Astrocyte (in vitro differentiated cells and primary cell): ENCODE measurements around the gene SULF2. TPM values are rescaled to one million over a fixed set of nuclear protein-coding genes. Genes with fewer than 3 reads are reported as not detected.

ENCODE experiments used
- DNase-seq: peaks from one replicate; pipeline ENCODE4 v3.0.0-alpha.2; 2010; ENCODE audit warnings: low read depth
- FAIRE-seq: peaks from 2 replicates; lab custom pipeline; 2011; peaks lifted over from hg19 to GRCh38; lab: Jason Lieb, UNC
- H2AFZ ChIP-seq: 2 replicates; pipeline ENCODE4 v1.6.0; 2012; ENCODE audit warnings: low read depth, low read length, inconsistent platforms
- H3K27ac ChIP-seq: 2 replicates; pipeline ENCODE4 v1.5.1; 2011; ENCODE audit warnings: low read depth, low read length, inconsistent platforms
- H3K27me3 ChIP-seq: 2 replicates; pipeline ENCODE4 v1.6.0; 2011; ENCODE audit warnings: low read length, inconsistent platforms; ENCODE audit not compliant: insufficient read depth
- H3K36me3 ChIP-seq: 2 replicates; pipeline ENCODE4 v1.5.1; 2011; ENCODE audit warnings: low read length, inconsistent platforms; ENCODE audit not compliant: insufficient read depth
- H3K4me1 ChIP-seq: 2 replicates; pipeline ENCODE4 v1.5.1; 2011; ENCODE audit warnings: low read length, inconsistent platforms; ENCODE audit not compliant: insufficient read depth
- H3K4me2 ChIP-seq: 2 replicates; pipeline ENCODE4 v1.6.0; 2012; ENCODE audit warnings: low read length, inconsistent platforms
- H3K4me3 ChIP-seq: 2 replicates; pipeline ENCODE4 v1.5.1; 2011; ENCODE audit warnings: low read depth, mild to moderate bottlenecking, low read length, inconsistent platforms; ENCODE audit not compliant: insufficient read depth
- H3K79me2 ChIP-seq: 2 replicates; pipeline ENCODE4 v1.6.0; 2012; ENCODE audit warnings: mild to moderate bottlenecking, low read length, inconsistent platforms; ENCODE audit not compliant: insufficient read depth
- H3K9ac ChIP-seq: 2 replicates; pipeline ENCODE4 v1.6.0; 2012; ENCODE audit warnings: mild to moderate bottlenecking, low read length, inconsistent platforms
- H3K9me3 ChIP-seq: 2 replicates; pipeline ENCODE4 v1.5.1; 2012; ENCODE audit warnings: low read depth, mild to moderate bottlenecking, low read length, inconsistent platforms; ENCODE audit not compliant: insufficient read depth
- H4K20me1 ChIP-seq: 2 replicates; pipeline ENCODE4 v1.6.0; 2012; ENCODE audit warnings: low read length, inconsistent platforms; ENCODE audit not compliant: insufficient read depth
- H3K27ac Mint-ChIP-seq: one replicate; pipeline ENCODE4 v1.8.0; 2021; ENCODE audit warnings: mild to moderate bottlenecking, mixed read lengths; ENCODE audit not compliant: unreplicated experiment
- H3K27me3 Mint-ChIP-seq: one replicate; pipeline ENCODE4 v1.8.0; 2021; ENCODE audit warnings: low read depth, mixed read lengths; ENCODE audit not compliant: unreplicated experiment
- H3K36me3 Mint-ChIP-seq: one replicate; pipeline ENCODE4 v1.8.0; 2021; ENCODE audit warnings: low read depth, mixed read lengths; ENCODE audit not compliant: unreplicated experiment
- H3K4me1 Mint-ChIP-seq: one replicate; pipeline ENCODE4 v1.8.0; 2021; ENCODE audit warnings: low read depth, mixed read lengths; ENCODE audit not compliant: unreplicated experiment
- H3K4me3 Mint-ChIP-seq: one replicate; pipeline ENCODE4 v1.8.0; 2021; ENCODE audit warnings: mild to moderate bottlenecking, moderate library complexity, mixed read lengths; ENCODE audit not compliant: unreplicated experiment
- H3K9me3 Mint-ChIP-seq: one replicate; pipeline ENCODE4 v1.8.0; 2021; ENCODE audit warnings: mild to moderate bottlenecking, mixed read lengths; ENCODE audit not compliant: unreplicated experiment
- EZH2 ChIP-seq: IDR thresholded peaks from 2 replicates; pipeline ENCODE4 v1.6.1; 2012; ENCODE audit warnings: mild to moderate bottlenecking, low read length, inconsistent platforms; ENCODE audit not compliant: insufficient read depth
- total RNA-seq: library from RNA; stranded (reverse); gene quantifications from 2 replicates; pipeline ENCODE4 v1.2.1, GENCODE V29; 2021
- TF ChIP-seq, protein P1 (sequence below): IDR thresholded peaks from 2 replicates; pipeline ENCODE4 v1.5.1; 2011; ENCODE audit warnings: low read depth, mild to moderate bottlenecking, inconsistent platforms, low read length, moderate library complexity; ENCODE audit not compliant: insufficient read depth

The SULF2 gene
- total RNA-seq, 1 donor from 2014 or later, result 139 TPM

DNA sequence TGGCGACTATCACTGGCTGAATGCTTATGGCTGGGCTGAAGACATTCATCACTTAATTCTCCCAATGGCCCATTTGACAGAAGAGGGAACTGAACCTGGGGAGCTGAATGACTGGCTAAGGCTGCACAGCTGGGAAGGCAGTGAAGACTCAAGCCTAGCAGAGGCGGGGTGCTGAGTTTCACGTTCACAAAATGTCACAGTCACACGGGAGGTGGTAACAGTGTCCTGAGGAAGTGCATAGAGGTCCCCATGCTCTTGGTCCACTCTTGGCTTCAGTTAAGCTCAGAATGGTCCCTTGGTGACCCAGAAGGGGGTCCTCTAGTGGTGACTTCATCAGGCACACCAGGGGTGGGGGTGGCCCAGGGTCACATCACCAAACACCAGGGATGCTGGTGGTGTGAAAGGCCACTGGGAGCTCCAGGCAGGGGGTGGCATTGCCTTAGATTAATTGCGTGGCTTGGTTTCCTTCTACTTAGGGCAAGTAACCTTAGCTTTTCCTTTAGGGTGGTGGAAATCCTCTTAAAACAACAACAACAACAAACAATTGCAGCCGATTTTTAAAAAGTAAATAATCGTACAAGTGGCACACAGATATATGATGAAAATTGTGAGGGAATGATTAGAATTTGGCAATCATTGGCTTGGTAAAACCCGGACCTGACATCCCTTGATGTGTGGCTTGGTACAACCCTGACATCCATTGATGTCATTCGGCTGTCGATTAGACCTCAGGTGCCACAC lies 45.0 kb downstream of the SULF2 start:
- H3K36me3 Mint-ChIP-seq, result peaks cover 18% of the 10 kb centered on the region
- no peak overlapping the region for H2AFZ ChIP-seq
- H3K4me2 ChIP-seq, result no peak overlapping the region
- no peak overlapping the region for H3K9ac ChIP-seq
- no peaks in the 10 kb centered on the region for H3K4me1 Mint-ChIP-seq
- H3K4me3 ChIP-seq, result no peak overlapping the region
- H3K27ac Mint-ChIP-seq, result no peak overlapping the region
- no peak overlapping the region for H3K4me3 Mint-ChIP-seq
- H3K79me2 ChIP-seq, result no peaks in the 10 kb centered on the region
- TF ChIP-seq, protein P1, sequence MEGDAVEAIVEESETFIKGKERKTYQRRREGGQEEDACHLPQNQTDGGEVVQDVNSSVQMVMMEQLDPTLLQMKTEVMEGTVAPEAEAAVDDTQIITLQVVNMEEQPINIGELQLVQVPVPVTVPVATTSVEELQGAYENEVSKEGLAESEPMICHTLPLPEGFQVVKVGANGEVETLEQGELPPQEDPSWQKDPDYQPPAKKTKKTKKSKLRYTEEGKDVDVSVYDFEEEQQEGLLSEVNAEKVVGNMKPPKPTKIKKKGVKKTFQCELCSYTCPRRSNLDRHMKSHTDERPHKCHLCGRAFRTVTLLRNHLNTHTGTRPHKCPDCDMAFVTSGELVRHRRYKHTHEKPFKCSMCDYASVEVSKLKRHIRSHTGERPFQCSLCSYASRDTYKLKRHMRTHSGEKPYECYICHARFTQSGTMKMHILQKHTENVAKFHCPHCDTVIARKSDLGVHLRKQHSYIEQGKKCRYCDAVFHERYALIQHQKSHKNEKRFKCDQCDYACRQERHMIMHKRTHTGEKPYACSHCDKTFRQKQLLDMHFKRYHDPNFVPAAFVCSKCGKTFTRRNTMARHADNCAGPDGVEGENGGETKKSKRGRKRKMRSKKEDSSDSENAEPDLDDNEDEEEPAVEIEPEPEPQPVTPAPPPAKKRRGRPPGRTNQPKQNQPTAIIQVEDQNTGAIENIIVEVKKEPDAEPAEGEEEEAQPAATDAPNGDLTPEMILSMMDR, result no peak
- no peak for TF ChIP-seq EZH2
- no peaks in the 10 kb centered on the region for H3K4me1 ChIP-seq
- peaks cover 2% of the 10 kb centered on the region for H3K9me3 Mint-ChIP-seq
- H3K27ac ChIP-seq, result no peak overlapping the region
- no peak for DNase-seq
- no peaks in the 10 kb centered on the region for H3K9me3 ChIP-seq
- no peak for FAIRE-seq
- peaks cover 2% of the 10 kb centered on the region for H3K27me3 Mint-ChIP-seq
- H3K36me3 ChIP-seq, result no peaks in the 10 kb centered on the region
- peaks cover 2% of the 10 kb centered on the region for H3K27me3 ChIP-seq
- H4K20me1 ChIP-seq, result peaks cover 17% of the 10 kb centered on the region

DNA sequence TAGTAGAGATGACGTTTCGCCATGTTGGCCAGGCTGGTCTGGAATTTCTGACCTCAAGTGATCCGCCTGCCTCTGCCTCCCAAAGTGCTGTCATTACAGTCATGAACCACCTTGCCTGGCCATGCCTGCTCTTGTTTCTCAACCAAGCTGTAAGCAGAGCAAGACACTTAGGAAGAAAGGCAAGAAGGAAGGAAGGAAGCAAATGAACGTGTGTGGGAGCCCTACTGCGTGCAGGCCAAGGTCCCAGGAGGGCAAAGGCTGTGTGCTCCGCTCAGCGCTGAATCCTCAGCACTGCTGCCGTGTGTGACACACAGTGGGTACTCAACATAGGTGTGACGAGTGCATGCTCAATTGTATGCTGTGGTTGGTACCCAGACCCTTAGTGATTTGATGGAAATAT lies 47.4 kb downstream of the SULF2 start:
- no peak overlapping the region for H3K4me2 ChIP-seq
- H3K79me2 ChIP-seq, result no peaks in the 10 kb centered on the region
- Mint-ChIP-seq H3K27ac (no peak overlapping the region), H3K9me3 (peaks cover 2% of the 10 kb centered on the region), H3K4me3 (no peak overlapping the region), H3K36me3 (peaks cover 20% of the 10 kb centered on the region), H3K27me3 (peaks cover 2% of the 10 kb centered on the region), H3K4me1 (no peaks in the 10 kb centered on the region)
- H3K4me3 ChIP-seq, result no peak overlapping the region
- no peaks in the 10 kb centered on the region for H3K36me3 ChIP-seq
- FAIRE-seq (no peak), DNase-seq (no peak)
- TF ChIP-seq, protein P1, result no peak
- no peak for TF ChIP-seq EZH2
- H3K4me1 ChIP-seq, result no peaks in the 10 kb centered on the region
- no peaks in the 10 kb centered on the region for H3K9me3 ChIP-seq
- peaks cover 2% of the 10 kb centered on the region for H3K27me3 ChIP-seq
- no peak overlapping the region for H2AFZ ChIP-seq
- peaks cover 11% of the 10 kb centered on the region for H4K20me1 ChIP-seq
- no peak overlapping the region for H3K27ac ChIP-seq
- no peak overlapping the region for H3K9ac ChIP-seq

DNA sequence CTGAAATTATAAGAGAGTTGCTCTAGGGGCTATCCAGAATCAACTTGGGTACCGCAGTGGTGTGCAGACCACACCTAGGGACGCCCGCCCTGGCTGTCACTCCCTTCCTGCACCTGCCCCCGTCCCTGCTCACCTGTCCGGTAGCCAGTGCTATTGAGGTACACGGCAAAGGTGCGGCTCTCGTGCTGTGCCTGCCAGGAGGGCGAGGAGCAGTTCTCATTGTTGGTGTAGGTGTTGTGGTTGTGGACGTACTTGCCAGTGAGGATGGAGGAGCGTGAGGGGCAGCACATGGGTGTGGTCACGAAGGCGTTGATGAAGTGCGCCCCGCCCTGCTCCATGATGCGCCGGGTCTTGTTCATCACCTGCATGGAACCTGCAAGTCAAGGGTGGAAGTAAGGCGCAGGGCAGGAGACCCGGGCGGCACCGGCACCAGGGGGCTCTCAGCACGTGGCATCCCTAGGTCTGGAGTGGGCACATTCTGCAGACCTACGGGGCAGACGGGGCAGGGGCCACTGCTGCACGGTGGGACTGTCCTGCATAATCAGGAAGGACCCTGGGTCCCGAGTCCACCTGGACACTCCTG lies 48.6 kb downstream of the SULF2 start:
- H3K4me3 Mint-ChIP-seq, result no peak overlapping the region
- Histone ChIP-seq H3K4me3 (no peak overlapping the region), H3K9me3 (no peaks in the 10 kb centered on the region), H4K20me1 (peaks cover 11% of the 10 kb centered on the region), H3K79me2 (no peaks in the 10 kb centered on the region), H3K4me1 (no peaks in the 10 kb centered on the region), H3K4me2 (no peak overlapping the region), H3K9ac (no peak overlapping the region), H3K36me3 (no peaks in the 10 kb centered on the region), H2AFZ (no peak overlapping the region), H3K27me3 (peaks cover 2% of the 10 kb centered on the region), H3K27ac (no peak overlapping the region)
- H3K36me3 Mint-ChIP-seq, result peaks cover 20% of the 10 kb centered on the region
- no peak overlapping the region for H3K27ac Mint-ChIP-seq
- TF ChIP-seq, protein P1, result no peak
- no peak for TF ChIP-seq EZH2
- no peak for FAIRE-seq
- DNase-seq, result no peak
- H3K4me1 Mint-ChIP-seq, result no peaks in the 10 kb centered on the region
- peaks cover 2% of the 10 kb centered on the region for H3K9me3 Mint-ChIP-seq
- peaks cover 2% of the 10 kb centered on the region for H3K27me3 Mint-ChIP-seq
